NCI-H2107 treated with DMSO at 0.1 percent for 48 hours (cell line): ENCODE data around the gene DTX4.

ENCODE experiments used
- DNase-seq: peaks from one replicate; lab custom pipeline; 2025; ENCODE audit not compliant: unreplicated experiment; lab: John Stamatoyannopoulos, UW

Gene DTX4

GRCh38 chr11:59172345-59173079 lies 580 bp downstream of the DTX4 start:
- no peak for DNase-seq

GRCh38 chr11:59173080-59173963 lies 1.4 kb downstream of the DTX4 start:
- no peak for DNase-seq

GRCh38 chr11:59173964-59174663 lies 2.2 kb downstream of the DTX4 start:
- DNase-seq = no peak

DNA sequence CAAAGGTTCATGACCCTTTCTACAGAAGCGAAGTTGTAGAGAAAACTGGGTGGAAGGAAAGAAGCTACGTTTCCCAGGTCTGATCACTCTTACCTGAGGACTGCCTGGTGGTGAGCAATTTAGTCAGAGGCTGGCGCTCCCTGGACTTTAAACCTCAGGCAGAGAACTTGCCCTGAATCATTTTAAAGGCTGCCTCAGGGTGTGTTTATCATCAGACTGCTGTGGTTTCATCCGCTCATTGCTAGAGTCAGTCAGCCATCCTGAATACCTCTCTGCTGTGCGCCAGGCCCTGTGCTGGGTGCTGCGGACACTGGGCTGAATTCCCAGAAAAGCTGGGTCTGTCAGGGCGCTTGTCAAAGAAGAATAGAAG lies 2.7 kb downstream of the DTX4 start:
- no peak for DNase-seq

- no peak for DNase-seq
Measured at GRCh38 chr11:59175091-59175501, 3.2 kb downstream of the DTX4 start.

DNA sequence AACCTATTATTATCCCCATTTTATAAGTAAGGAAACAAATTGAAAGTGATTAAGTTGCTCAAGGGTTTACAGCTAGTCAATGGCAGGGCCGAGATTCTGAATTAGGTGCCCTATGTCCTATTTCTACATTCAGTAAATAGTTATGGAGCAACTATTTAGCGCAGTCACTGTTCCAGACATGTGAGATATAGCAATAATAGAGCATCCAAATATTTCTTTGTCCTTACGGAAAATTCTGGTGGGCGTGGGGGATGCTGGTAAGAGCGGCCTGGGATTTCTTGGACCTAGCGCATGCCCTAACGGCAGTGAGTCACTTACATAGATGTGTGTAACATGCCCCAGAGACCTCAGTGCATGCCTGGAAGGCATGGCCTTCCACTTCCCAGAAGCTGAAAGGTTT lies 4.4 kb downstream of the DTX4 start:
- DNase-seq = no peak

DNA sequence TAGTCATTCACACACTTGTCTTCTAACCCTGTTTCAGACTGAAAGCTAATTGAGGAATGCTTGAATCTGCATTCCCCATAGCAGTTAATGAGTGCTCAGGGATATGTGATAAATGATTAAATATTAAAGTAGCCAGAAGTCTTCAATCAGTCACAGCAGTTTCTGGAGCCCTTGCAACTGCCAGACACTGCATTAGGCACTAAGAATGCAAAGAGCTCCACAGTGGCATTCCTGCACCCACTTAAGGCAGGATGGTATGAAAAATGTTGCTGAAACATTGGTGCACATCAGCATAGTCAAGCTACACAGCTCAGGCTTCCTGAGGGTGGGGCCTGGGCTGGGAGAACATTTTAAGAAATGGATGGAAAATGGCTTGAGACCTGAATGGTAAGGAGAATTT lies 6.5 kb downstream of the DTX4 start:
- no peak for DNase-seq

DNA sequence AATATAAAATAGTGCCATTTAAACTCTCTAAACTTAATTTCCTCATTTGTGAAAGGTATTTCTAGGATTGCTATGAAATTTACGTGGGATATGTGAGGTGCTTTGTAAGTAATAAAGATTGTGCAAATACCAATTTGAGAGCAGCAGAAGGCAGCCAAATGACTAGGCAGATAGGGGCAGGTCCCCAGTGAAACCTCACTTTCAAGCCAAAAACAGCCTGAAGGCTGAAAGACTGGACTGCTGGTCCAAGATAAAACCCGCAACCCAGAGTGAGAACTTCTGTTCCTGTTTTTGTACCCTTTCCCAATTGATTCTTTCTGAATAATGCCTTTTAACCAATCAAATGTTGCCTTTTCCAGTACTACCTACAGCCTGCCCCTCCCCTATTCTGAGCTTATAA lies 7.2 kb downstream of the DTX4 start:
- DNase-seq = no peak

GRCh38 chr11:59180168-59180776 lies 8.3 kb downstream of the DTX4 start:
- no peak for DNase-seq

- DNase-seq = no peak
Measured at GRCh38 chr11:59180907-59181306, 9.0 kb downstream of the DTX4 start.

DNA sequence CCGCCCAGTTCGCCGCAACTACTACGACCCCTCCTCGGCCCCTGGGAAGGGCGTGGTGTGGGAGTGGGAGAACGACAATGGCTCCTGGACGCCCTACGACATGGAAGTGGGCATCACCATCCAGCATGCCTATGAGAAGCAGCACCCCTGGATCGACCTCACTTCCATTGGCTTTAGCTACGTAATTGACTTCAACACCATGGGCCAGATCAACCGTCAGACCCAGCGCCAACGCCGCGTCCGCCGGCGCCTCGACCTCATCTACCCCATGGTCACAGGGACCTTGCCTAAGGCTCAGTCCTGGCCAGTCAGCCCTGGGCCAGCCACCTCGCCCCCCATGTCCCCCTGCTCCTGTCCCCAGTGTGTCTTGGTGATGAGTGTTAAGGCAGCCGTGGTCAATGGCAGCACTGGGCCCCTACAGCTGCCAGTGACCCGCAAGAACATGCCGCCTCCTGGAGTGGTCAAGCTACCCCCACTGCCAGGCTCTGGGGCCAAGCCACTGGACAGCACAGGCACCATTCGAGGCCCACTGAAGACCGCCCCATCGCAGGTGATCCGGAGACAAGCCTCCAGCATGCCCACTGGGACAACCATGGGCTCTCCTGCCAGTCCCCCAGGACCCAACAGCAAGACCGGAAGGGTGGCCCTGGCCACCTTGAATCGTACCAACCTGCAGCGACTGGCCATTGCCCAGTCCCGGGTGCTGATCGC lies 10.0 kb downstream of the DTX4 start:
- DNase-seq = no peak

GRCh38 chr11:59182457-59183151 lies 10.7 kb downstream of the DTX4 start:
- no peak for DNase-seq

DNA sequence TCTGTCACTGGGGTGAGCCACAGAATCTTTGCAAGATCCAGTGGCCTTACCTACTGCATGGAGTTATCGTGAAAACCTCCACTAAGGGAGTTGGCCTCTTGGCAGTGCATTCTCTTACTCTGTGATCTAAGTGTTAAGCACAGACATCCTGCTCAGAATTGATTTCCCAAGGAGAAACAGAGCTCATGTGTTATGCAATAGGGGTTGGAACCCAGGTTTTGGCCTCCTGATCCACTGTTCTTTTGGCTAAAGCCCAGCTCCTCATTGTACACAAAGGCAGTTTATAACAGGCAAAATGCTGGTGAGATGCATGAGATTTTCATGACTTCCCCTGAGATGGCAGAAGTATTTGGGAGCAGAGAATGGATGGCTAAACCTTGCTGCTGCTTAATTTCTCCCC lies 11.8 kb downstream of the DTX4 start:
- DNase-seq = no peak

- DNase-seq = no peak
Measured at GRCh38 chr11:59184691-59185339, 12.9 kb downstream of the DTX4 start.

GRCh38 chr11:59185386-59185945 lies 13.5 kb downstream of the DTX4 start:
- no peak for DNase-seq

GRCh38 chr11:59186130-59186594 lies 14.2 kb downstream of the DTX4 start:
- no peak for DNase-seq

GRCh38 chr11:59187035-59187434 lies 15.1 kb downstream of the DTX4 start:
- no peak for DNase-seq

- no peak for DNase-seq
Measured at GRCh38 chr11:59187587-59187986, 15.7 kb downstream of the DTX4 start.

GRCh38 chr11:59188954-59189353 lies 17.0 kb downstream of the DTX4 start:
- DNase-seq = no peak
